Stimulated activated CD4-positive, alpha-beta T cell treated with anti-CD3 and anti-CD28 coated beads, Interleukin-1b, Interleukin-23, amount 100 ng/mL, for 1 hour (primary cell): Measurements from ENCODE around the gene OR2T3.
"Not testable (repeated sequence)": the region's sequence is repeated elsewhere in the genome, so short reads cannot be mapped to it uniquely, and the experiment has no call there.

Source experiments
- DNase-seq, 2 donors: peaks; one replicate each; pipeline ENCODE4 v3.0.0-alpha.2; 2020; ENCODE audit warnings: low read depth in 2 of 2

The OR2T3 gene

DNA sequence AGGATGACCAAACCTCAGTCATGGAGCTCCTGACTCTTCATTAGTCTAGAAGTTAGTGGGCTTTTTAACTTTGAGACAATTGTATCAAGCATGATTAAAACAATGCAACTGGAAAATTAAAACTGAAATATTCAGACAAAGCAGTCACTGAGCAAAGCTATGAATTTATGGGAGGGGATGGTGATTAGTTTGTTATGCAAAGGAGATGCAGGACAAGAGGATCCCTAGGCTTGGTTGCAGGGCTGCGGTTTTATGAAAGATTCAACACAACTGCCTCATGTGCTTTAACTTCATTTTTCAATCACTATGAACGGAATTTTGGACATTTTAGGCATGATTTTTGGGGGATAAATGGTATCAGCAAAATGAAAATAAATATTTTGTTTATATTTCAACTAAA lies 1.0 kb upstream of the OR2T3 start:
- DNase-seq, result not testable (repeated sequence)

DNA sequence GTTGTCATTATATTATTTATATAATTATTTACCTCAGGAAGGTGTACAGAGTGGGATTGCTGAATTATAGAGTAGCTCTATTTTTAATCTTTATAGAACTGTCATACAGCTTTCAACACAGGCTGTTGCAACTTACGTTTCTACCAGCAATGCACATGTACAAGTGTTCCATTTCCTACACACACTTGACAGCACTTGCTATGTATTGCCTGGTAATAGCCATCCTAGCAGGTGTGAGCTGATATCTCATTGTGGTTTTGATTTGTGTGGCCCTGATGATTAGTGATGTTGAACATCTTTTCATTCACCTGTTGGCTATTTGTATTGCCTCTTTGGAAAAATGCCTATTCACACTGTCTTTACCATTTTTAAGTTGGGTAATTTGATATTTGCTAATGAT lies 2.5 kb downstream of the OR2T3 start:
- DNase-seq, result not testable (repeated sequence)

DNA sequence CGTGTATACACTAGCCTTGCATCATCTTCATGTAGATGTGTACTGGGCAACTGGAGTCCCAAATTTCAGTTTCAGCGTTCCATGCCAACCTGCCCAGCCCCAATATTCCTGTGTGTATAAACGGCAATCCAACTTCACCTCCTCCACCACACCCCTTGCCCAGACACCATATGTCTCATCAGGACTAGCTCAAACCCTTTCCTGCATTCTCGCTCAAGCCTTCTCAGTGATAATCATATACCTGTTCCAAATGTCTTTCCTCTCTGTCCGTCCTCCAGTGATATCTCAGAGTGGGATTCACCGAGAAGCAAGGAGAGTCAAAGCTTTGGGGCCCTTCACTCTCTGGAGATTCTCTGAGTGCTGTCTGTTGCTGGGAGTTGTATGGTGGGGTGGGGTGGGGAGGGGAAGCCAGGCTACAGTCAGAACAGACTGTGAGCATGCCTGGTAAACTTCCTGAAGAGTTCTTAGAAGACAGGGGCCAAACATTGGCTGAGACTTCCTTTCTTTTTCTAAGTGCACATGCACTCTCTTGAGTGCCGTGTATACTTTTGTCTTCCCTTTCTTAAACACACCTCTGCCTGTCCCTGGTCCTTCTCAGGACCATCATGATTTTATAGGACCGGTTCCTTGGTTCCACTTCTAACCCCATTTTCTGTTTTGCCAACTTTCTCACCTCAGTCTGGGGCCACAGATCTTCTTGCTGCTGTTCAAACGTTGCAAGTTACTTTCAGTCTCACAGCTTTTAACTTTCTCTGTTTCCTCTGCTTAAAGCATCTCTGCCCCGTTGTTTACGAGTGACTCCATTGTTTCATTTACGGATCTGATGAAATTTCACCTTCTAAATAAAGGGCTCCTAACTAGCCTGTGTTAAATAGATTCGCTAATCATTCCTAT lies 8.8 kb downstream of the OR2T3 start:
- not testable (repeated sequence) for DNase-seq

DNA sequence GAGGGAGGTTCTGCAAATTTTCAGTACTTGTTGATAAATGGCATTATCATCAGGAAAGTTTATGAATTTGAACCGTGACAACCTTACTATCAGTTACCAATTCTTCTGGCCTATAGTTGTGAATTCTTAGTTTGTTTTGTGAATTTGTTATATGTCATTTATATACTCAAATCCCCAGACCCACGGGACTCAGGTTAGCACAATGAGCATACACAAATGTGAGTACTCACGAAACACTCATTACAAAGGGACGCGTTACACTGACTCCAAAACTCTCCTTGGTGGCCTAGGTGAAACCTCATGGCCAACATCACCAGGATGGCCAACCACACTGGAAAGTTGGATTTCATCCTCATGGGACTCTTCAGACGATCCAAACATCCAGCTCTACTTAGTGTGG lies 15.1 kb downstream of the OR2T3 start, which contains the start of gene OR2T5:
Gene OR2T5 (plus strand): TSS at position 301 of the 400 bp plus-strand sequence. CDS start 0 bp downstream, at position 301.
- not testable (repeated sequence) for DNase-seq

DNA sequence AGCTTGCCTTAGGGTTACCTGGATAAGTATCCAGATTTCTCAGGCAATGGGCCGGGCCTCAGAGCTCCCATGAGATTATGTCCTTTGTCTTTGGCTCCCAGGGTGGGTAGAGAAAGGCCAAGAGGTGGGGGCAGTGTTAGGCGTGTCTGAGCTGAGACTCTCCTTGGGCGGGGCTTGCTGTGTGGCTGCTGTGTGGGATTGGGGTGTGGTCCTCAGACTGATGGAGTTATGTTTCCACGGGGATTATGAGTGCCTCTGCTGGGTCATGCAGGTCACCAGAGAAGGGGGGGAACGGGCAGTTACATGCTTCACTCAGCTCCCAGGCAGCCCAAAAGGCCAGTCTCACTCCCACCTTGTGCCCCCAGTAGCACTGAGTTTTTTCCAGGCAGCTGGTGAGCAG lies 23.5 kb downstream of the OR2T3 start:
- DNase-seq, result not testable (repeated sequence)

DNA sequence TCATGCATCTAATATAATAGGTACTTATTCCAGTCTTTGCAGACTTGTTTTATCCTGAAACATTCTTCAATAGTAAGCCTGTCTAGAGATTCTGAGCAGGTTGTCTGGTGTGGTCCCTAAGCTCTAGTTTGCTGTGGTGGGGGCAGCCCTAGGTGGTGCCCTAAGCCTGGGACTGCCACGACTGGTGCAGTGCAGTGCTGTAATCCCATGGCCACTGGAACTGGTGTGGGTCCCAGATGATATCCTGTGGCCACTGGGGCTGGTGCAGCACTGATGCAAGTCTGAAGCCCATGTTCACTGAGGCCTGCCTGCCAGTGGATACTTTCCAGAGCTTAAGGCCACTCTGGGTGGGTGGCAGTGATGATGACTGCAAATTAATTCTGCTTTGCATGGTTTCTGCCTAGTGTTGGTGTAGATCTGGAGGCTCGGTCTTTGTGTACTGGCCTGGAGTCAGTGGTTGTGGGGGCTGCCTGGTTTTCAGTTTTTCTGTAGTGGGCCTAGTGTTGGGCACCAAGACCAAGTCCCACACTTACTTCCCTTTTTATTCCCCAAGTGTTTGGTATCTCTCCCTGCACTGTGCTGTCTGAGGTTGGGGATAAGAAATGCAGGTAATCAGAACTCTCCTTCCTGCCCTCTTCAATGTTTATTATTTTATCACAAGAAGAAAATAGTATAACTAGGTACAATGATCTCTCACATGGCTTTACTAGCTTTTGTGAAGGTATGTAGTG lies 27.3 kb downstream of the OR2T3 start:
- DNase-seq, result not testable (repeated sequence)

DNA sequence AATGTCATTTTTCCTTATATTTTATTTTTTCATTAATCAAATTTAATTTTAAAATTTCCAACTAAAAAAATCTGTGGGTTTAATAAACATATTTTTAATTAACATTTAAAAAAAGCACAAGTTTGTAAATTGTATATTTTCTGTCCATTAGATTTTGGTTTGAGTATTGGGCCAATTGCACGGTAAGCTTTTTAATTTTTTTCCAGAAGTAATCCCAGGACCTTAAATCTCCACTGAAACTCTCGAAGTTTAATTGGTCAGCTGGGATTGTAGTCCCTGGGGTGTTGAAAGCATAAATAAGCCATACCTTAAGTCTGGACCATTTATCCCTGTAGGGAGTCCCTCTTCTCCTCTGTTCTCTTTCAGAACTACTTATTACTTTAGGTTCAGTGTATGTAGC lies 34.6 kb downstream of the OR2T3 start, which contains the start of gene OR2G6:
Gene OR2G6 (plus strand): TSS at position 301 of the 400 bp plus-strand sequence. CDS start 13,574 bp downstream, outside the sequence.
- DNase-seq, result not testable (repeated sequence)

DNA sequence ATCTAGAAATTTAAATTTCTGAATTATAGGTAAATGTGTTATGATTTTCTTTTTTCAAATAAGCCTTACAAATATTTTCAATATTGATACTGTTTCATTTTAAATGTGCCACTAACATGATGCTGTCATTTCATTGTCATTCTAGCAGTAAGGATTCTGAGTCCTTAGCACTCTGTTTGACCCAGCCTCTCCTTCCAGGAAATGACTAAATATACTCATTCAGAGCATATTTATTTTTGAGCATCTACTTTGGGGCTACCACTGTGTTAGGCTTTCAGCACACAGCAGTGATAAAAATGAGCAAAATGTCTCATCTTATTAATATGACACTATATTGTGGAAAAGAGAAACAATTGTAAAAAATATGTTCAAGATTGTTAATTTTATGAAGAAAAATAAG lies 37.1 kb downstream of the OR2T3 start:
- DNase-seq, result not testable (repeated sequence)

DNA sequence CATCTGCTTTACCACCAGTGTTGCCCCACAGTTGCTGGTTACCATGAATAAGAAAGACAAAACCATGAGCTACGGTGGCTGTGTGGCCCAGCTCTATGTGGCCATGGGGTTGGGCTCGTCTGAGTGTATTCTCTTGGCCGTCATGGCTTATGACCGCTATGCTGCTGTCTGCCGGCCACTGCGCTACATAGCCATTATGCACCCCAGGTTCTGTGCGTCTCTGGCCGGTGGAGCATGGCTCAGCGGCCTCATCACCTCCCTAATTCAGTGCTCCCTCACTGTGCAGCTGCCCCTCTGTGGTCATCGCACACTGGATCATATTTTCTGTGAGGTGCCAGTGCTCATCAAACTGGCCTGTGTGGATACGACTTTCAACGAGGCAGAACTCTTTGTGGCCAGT lies 48.7 kb downstream of the OR2T3 start:
- DNase-seq, result no peak
